ENCODE measurements around the gene TMEM256. TPM values are rescaled to one million over a fixed set of nuclear protein-coding genes. Genes with fewer than 3 reads are reported as not detected.
A peak's percentile ranks its signal among the peaks of the same experiment; 100 is the strongest.

The TMEM256 gene
- polyA plus RNA-seq, 4 donors, result 193 to 771 (median 385) TPM

- Histone ChIP-seq H3K27ac (ENCODE audit: low read depth in 1 of 3, low read length in 2 of 3) (peak overlapping the region; percentile 79 to 93 (median 83)), H3K4me3 (ENCODE audit: low read depth in 1 of 3, low read length in 3 of 3) (peak overlapping the region in 2 of 3 donors; percentile 64 to 71), H3K27me3 (ENCODE audit: control insufficient read depth in 3 of 3, insufficient read depth in 3 of 3, low read length in 3 of 3) (peaks cover 3 to 58% (median 6%) of the 10 kb centered on the region in 3 donors), H3K36me3 (ENCODE audit: control insufficient read depth in 3 of 3, insufficient read depth in 2 of 3, low read depth in 1 of 3, low read length in 3 of 3) (peaks cover 0 to 2% (median 0%) of the 10 kb centered on the region in 3 donors), H3K9me3 (ENCODE audit: control insufficient read depth in 2 of 2, insufficient read depth in 1 of 2, low read depth in 1 of 2, low read length in 1 of 2) (no peaks in the 10 kb centered on the region), H3K4me1 (ENCODE audit: control insufficient read depth in 3 of 3, insufficient read depth in 2 of 3, low read depth in 1 of 3, low read length in 2 of 3) (peaks cover 0 to 41% (median 4%) of the 10 kb centered on the region in 3 donors)
- FAIRE-seq (no peak), DNase-seq (peak; percentile 85 to 94)
- whole genome bisulfite sequencing, 3 donors, result 4 to 7% (median 6%) methylated on average over 87 to 92 of the region's 92 CpGs
Measured at GRCh38 chr17:7436556-7437368, 32.9 kb upstream of the TMEM256 start.

- peak overlapping the region; percentile 64 to 71 (median 65) for H3K4me3 ChIP-seq (ENCODE audit: low read depth in 1 of 3, low read length in 3 of 3)
- peaks cover 3 to 50% (median 6%) of the 10 kb centered on the region in 3 donors for H3K27me3 ChIP-seq (ENCODE audit: control insufficient read depth in 3 of 3, insufficient read depth in 3 of 3, low read length in 3 of 3)
- H3K4me1 ChIP-seq (ENCODE audit: control insufficient read depth in 3 of 3, insufficient read depth in 2 of 3, low read depth in 1 of 3, low read length in 2 of 3), result peaks cover 0 to 41% (median 4%) of the 10 kb centered on the region in 3 donors
- WGBS, 3 donors, result 3 to 6% (median 6%) methylated on average over 47 to 49 of the region's 49 CpGs
- DNase-seq (peak; percentile 67 to 81), FAIRE-seq (no peak)
- peak overlapping the region; percentile 79 to 93 (median 80) for H3K27ac ChIP-seq (ENCODE audit: low read depth in 1 of 3, low read length in 2 of 3)
- peaks cover 0 to 2% (median 0%) of the 10 kb centered on the region in 3 donors for H3K36me3 ChIP-seq (ENCODE audit: control insufficient read depth in 3 of 3, insufficient read depth in 2 of 3, low read depth in 1 of 3, low read length in 3 of 3)
- no peaks in the 10 kb centered on the region for H3K9me3 ChIP-seq (ENCODE audit: control insufficient read depth in 2 of 2, insufficient read depth in 1 of 2, low read depth in 1 of 2, low read length in 1 of 2)
Measured at GRCh38 chr17:7435676-7436555, 32.0 kb upstream of the TMEM256 start.

GRCh38 chr17:7432296-7432695 lies 28.4 kb upstream of the TMEM256 start:
- 90 to 95% (median 94%) methylated on average over 11 of the region's 11 CpGs for WGBS, 3 donors
- Histone ChIP-seq H3K9me3 (ENCODE audit: control insufficient read depth in 2 of 2, insufficient read depth in 1 of 2, low read depth in 1 of 2, low read length in 1 of 2) (no peaks in the 10 kb centered on the region), H3K36me3 (ENCODE audit: control insufficient read depth in 3 of 3, insufficient read depth in 2 of 3, low read depth in 1 of 3, low read length in 3 of 3) (no peaks in the 10 kb centered on the region), H3K4me1 (ENCODE audit: control insufficient read depth in 3 of 3, insufficient read depth in 2 of 3, low read depth in 1 of 3, low read length in 2 of 3) (peaks cover 0 to 11% (median 0%) of the 10 kb centered on the region in 3 donors), H3K4me3 (ENCODE audit: low read depth in 1 of 3, low read length in 3 of 3) (no peak overlapping the region), H3K27ac (ENCODE audit: low read depth in 1 of 3, low read length in 2 of 3) (no peak overlapping the region), H3K27me3 (ENCODE audit: control insufficient read depth in 3 of 3, insufficient read depth in 3 of 3, low read length in 3 of 3) (peaks cover 0 to 19% (median 0%) of the 10 kb centered on the region in 3 donors)
- no peak for DNase-seq
- no peak for FAIRE-seq

- FAIRE-seq, result no peak
- H3K9me3 ChIP-seq (ENCODE audit: control insufficient read depth in 2 of 2, insufficient read depth in 1 of 2, low read depth in 1 of 2, low read length in 1 of 2), result no peaks in the 10 kb centered on the region
- peaks cover 0 to 10% (median 0%) of the 10 kb centered on the region in 3 donors for H3K27me3 ChIP-seq (ENCODE audit: control insufficient read depth in 3 of 3, insufficient read depth in 3 of 3, low read length in 3 of 3)
- H3K27ac ChIP-seq (ENCODE audit: low read depth in 1 of 3, low read length in 2 of 3), result no peak overlapping the region
- no peak overlapping the region for H3K4me3 ChIP-seq (ENCODE audit: low read depth in 1 of 3, low read length in 3 of 3)
- WGBS, 3 donors, result 87 to 91% (median 91%) methylated on average over 1 of the region's 1 CpG
- H3K36me3 ChIP-seq (ENCODE audit: control insufficient read depth in 3 of 3, insufficient read depth in 2 of 3, low read depth in 1 of 3, low read length in 3 of 3), result no peaks in the 10 kb centered on the region
- DNase-seq, result no peak
- peaks cover 0 to 3% (median 0%) of the 10 kb centered on the region in 3 donors for H3K4me1 ChIP-seq (ENCODE audit: control insufficient read depth in 3 of 3, insufficient read depth in 2 of 3, low read depth in 1 of 3, low read length in 2 of 3)
Measured at GRCh38 chr17:7431231-7431630, 27.3 kb upstream of the TMEM256 start.

GRCh38 chr17:7429722-7430121 lies 25.8 kb upstream of the TMEM256 start:
- Histone ChIP-seq H3K27ac (ENCODE audit: low read depth in 1 of 3, low read length in 2 of 3) (no peak overlapping the region), H3K36me3 (ENCODE audit: control insufficient read depth in 3 of 3, insufficient read depth in 2 of 3, low read depth in 1 of 3, low read length in 3 of 3) (no peaks in the 10 kb centered on the region), H3K4me3 (ENCODE audit: low read depth in 1 of 3, low read length in 3 of 3) (no peak overlapping the region), H3K9me3 (ENCODE audit: control insufficient read depth in 2 of 2, insufficient read depth in 1 of 2, low read depth in 1 of 2, low read length in 1 of 2) (no peaks in the 10 kb centered on the region), H3K4me1 (ENCODE audit: control insufficient read depth in 3 of 3, insufficient read depth in 2 of 3, low read depth in 1 of 3, low read length in 2 of 3) (no peaks in the 10 kb centered on the region), H3K27me3 (ENCODE audit: control insufficient read depth in 3 of 3, insufficient read depth in 3 of 3, low read length in 3 of 3) (peaks cover 0 to 3% (median 0%) of the 10 kb centered on the region in 3 donors)
- DNase-seq, result no peak
- 91 to 93% (median 92%) methylated on average over 10 of the region's 10 CpGs for WGBS, 3 donors
- no peak for FAIRE-seq

- no peak for FAIRE-seq
- Histone ChIP-seq H3K36me3 (ENCODE audit: control insufficient read depth in 3 of 3, insufficient read depth in 2 of 3, low read depth in 1 of 3, low read length in 3 of 3) (no peaks in the 10 kb centered on the region), H3K9me3 (ENCODE audit: control insufficient read depth in 2 of 2, insufficient read depth in 1 of 2, low read depth in 1 of 2, low read length in 1 of 2) (no peaks in the 10 kb centered on the region), H3K4me1 (ENCODE audit: control insufficient read depth in 3 of 3, insufficient read depth in 2 of 3, low read depth in 1 of 3, low read length in 2 of 3) (no peaks in the 10 kb centered on the region), H3K27ac (ENCODE audit: low read depth in 1 of 3, low read length in 2 of 3) (no peak within 1 kb of the TSS), H3K27me3 (ENCODE audit: control insufficient read depth in 3 of 3, insufficient read depth in 3 of 3, low read length in 3 of 3) (peaks cover 0 to 3% (median 0%) of the 10 kb centered on the region in 3 donors), H3K4me3 (ENCODE audit: low read depth in 1 of 3, low read length in 3 of 3) (no peak within 1 kb of the TSS)
- DNase-seq, result no peak
- 42 to 72% (median 52%) methylated on average over 5 of the region's 5 CpGs for WGBS, 3 donors
Measured at GRCh38 chr17:7428557-7428956, 24.7 kb upstream of the TMEM256 start, which contains the start of gene SPEM3. Gene SPEM3, plus strand, starts transcription at chr17:7428857. Its CDS starts 46 bp downstream, at chr17:7428903.

GRCh38 chr17:7427549-7427948 lies 23.7 kb upstream of the TMEM256 start:
- DNase-seq, result no peak
- no peak for FAIRE-seq
- H3K4me1 ChIP-seq (ENCODE audit: control insufficient read depth in 3 of 3, insufficient read depth in 2 of 3, low read depth in 1 of 3, low read length in 2 of 3), result no peaks in the 10 kb centered on the region
- H3K36me3 ChIP-seq (ENCODE audit: control insufficient read depth in 3 of 3, insufficient read depth in 2 of 3, low read depth in 1 of 3, low read length in 3 of 3), result no peaks in the 10 kb centered on the region
- H3K9me3 ChIP-seq (ENCODE audit: control insufficient read depth in 2 of 2, insufficient read depth in 1 of 2, low read depth in 1 of 2, low read length in 1 of 2), result no peaks in the 10 kb centered on the region
- H3K4me3 ChIP-seq (ENCODE audit: low read depth in 1 of 3, low read length in 3 of 3), result no peak overlapping the region
- 91 to 95% (median 92%) methylated on average over 7 of the region's 7 CpGs for WGBS, 3 donors
- H3K27me3 ChIP-seq (ENCODE audit: control insufficient read depth in 3 of 3, insufficient read depth in 3 of 3, low read length in 3 of 3), result peaks cover 0 to 3% (median 0%) of the 10 kb centered on the region in 3 donors
- H3K27ac ChIP-seq (ENCODE audit: low read depth in 1 of 3, low read length in 2 of 3), result no peak overlapping the region

GRCh38 chr17:7426896-7427489 lies 23.1 kb upstream of the TMEM256 start:
- Histone ChIP-seq H3K27ac (ENCODE audit: low read depth in 1 of 3, low read length in 2 of 3) (no peak overlapping the region), H3K4me1 (ENCODE audit: control insufficient read depth in 3 of 3, insufficient read depth in 2 of 3, low read depth in 1 of 3, low read length in 2 of 3) (no peaks in the 10 kb centered on the region), H3K36me3 (ENCODE audit: control insufficient read depth in 3 of 3, insufficient read depth in 2 of 3, low read depth in 1 of 3, low read length in 3 of 3) (no peaks in the 10 kb centered on the region), H3K9me3 (ENCODE audit: control insufficient read depth in 2 of 2, insufficient read depth in 1 of 2, low read depth in 1 of 2, low read length in 1 of 2) (no peaks in the 10 kb centered on the region), H3K27me3 (ENCODE audit: control insufficient read depth in 3 of 3, insufficient read depth in 3 of 3, low read length in 3 of 3) (peaks cover 0 to 3% (median 0%) of the 10 kb centered on the region in 3 donors), H3K4me3 (ENCODE audit: low read depth in 1 of 3, low read length in 3 of 3) (no peak overlapping the region)
- DNase-seq (no peak), FAIRE-seq (no peak)
- WGBS, 3 donors, result 90 to 93% (median 93%) methylated on average over 29 of the region's 29 CpGs

Data from small intestine (tissue), 7 donors.